DOHH2 (cell line): ENCODE results near the gene WASHC2A.
"Not testable (repeated sequence)": the region's sequence is repeated elsewhere in the genome, so short reads cannot be mapped to it uniquely, and the experiment has no call there.

Experiments used
- H3F3A ChIP-seq: fragments of 200-600 bp; sonication (generic), shearing (Covaris generic); 2 replicates; pipeline ENCODE4 v1.6.0; 2016; ENCODE audit warnings: antibody characterized with exemption, mild to moderate bottlenecking; ENCODE audit not compliant: control insufficient read depth, insufficient read depth
- H3K27ac ChIP-seq: fragments of 200-600 bp; sonication (generic); 2 replicates; pipeline ENCODE4 v1.5.1; 2014; ENCODE audit warnings: low read depth, mild to moderate bottlenecking, low read length, moderate library complexity
- H3K27me3 ChIP-seq: fragments of 200-600 bp; sonication (generic); 2 replicates; pipeline ENCODE4 v1.6.1; 2014; ENCODE audit warnings: mild to moderate bottlenecking, low read length, mixed read lengths; ENCODE audit not compliant: control insufficient read depth
- H3K36me3 ChIP-seq: fragments of 200-600 bp; sonication (generic); 2 replicates; pipeline ENCODE4 v1.6.1; 2014; ENCODE audit warnings: mild to moderate bottlenecking, low read length, moderate library complexity, mixed read lengths; ENCODE audit not compliant: control insufficient read depth
- H3K4me1 ChIP-seq: fragments of 200-600 bp; sonication (generic); 2 replicates; pipeline ENCODE4 v1.6.1; 2014; ENCODE audit warnings: mild to moderate bottlenecking, low read length, mixed read lengths; ENCODE audit not compliant: control insufficient read depth
- H3K4me2 ChIP-seq: fragments of 200-600 bp; sonication (generic); 2 replicates; pipeline ENCODE4 v1.6.0; 2014; ENCODE audit warnings: mild to moderate bottlenecking, low read length, moderate library complexity
- H3K4me3 ChIP-seq: fragments of 200-600 bp; sonication (generic); 2 replicates; pipeline ENCODE4 v1.5.1; 2014; ENCODE audit warnings: mild to moderate bottlenecking, low read length, mixed read lengths
- H3K79me2 ChIP-seq: fragments of 200-600 bp; sonication (generic); 2 replicates; pipeline ENCODE4 v1.6.1; 2014; ENCODE audit warnings: mild to moderate bottlenecking, low read length, mixed read lengths; ENCODE audit not compliant: control insufficient read depth
- H3K9me2 ChIP-seq: fragments of 200-600 bp; sonication (generic); replicated peaks from 2 replicates; pipeline ENCODE4 v1.6.1; 2014; ENCODE audit warnings: mild to moderate bottlenecking, low read length, mixed read lengths; ENCODE audit not compliant: control insufficient read depth
- H3K9me3 ChIP-seq: fragments of 200-600 bp; sonication (generic); 2 replicates; pipeline ENCODE4 v1.6.1; 2014; ENCODE audit warnings: antibody characterized with exemption, low read length, mixed read lengths; ENCODE audit not compliant: control insufficient read depth, insufficient read depth
- H4K20me1 ChIP-seq: fragments of 200-600 bp; sonication (generic); 2 replicates; pipeline ENCODE4 v1.6.0; 2014; ENCODE audit warnings: low read depth, mild to moderate bottlenecking, antibody characterized with exemption, low read length, moderate library complexity; ENCODE audit not compliant: control insufficient read depth, insufficient read depth

WASHC2A gene

DNA sequence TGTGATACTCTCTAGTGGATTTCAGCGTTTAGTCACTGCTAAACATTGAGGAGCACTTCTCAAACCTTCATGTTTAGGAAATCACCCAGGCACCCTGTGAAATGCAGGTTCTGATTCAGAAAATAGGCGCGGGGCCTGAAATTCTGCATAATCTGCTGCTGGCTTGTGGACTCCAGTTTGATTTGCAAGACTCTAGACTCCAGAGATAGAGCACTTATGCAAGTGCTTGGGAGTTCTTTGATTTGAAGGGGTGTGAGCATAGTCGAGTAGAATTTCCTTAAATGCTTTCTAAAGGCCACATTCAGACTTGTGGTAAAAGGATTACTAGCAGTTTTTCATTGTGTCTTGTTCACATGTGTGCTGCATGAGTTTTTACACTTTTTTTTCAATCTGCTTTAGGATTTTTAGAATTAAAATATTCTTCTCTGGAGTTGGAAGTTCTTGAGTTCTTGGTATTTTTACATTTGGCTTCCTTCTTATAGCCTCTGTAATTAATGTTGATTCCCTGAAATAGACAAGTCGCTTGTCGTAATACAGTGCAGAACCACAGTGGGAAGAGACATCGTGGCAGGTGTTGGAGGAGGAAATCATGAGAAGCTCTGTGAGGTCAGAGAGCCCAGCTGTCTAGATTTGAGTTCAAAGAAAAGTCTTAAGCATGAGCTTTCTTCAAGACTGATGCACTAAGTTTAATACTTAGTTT is 41.4 kb downstream of the WASHC2A start:
- not testable (repeated sequence) for H3K27ac ChIP-seq, H3K79me2 ChIP-seq, H3K4me1 ChIP-seq, H3F3A ChIP-seq, H4K20me1 ChIP-seq, H3K36me3 ChIP-seq, H3K9me3 ChIP-seq, H3K4me3 ChIP-seq, H3K4me2 ChIP-seq, H3K27me3 ChIP-seq, H3K9me2 ChIP-seq

DNA sequence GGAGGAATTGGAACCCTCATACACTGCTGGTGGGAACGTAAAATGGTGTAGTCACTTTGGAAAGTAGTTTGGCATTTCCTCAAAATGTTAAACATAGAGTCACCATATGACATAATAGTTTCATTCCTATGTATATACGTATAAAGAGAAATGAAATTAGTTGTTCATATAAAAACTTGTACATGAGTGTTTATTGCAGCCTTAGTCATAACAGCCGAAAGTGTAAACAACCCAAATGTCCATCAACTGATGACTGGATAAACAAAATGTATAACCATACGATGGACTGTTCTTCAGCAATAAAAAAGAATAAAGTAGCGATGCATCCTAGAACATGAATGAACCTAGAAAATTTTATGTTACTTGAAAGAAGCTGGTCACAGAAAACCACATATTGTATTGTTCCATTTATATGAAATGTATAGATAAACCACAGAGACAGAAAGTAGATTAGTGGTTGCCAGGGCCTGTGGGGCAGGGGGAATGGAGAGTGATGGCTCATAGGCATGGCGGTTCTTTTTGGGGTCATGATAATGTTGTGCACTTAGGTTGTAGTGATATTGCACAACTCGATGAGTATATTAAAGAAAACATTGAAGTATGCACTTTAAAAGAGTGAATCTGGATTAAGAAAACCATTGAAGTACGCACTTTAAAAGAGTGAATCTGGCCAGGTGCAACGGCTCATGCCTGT is 44.8 kb downstream of the WASHC2A start:
- not testable (repeated sequence) for H3K4me1 ChIP-seq, H3K79me2 ChIP-seq, H3K9me3 ChIP-seq

GRCh38 chr10:50126765-50127164 is 59.0 kb downstream of the WASHC2A start:
- H3F3A ChIP-seq, H3K27me3 ChIP-seq: not testable (repeated sequence)

More for the DNA sequence above, 44.8 kb downstream of the WASHC2A start:
- H3K4me2 ChIP-seq, H3F3A ChIP-seq, H3K4me3 ChIP-seq, H4K20me1 ChIP-seq, H3K9me2 ChIP-seq, H3K27me3 ChIP-seq, H3K27ac ChIP-seq, H3K36me3 ChIP-seq: not testable (repeated sequence)

GRCh38 chr10:50127770-50128292 is 60.1 kb downstream of the WASHC2A start:
- H3K4me2 ChIP-seq, H3F3A ChIP-seq, H3K79me2 ChIP-seq, H3K27me3 ChIP-seq, H3K36me3 ChIP-seq, H3K9me2 ChIP-seq, H3K9me3 ChIP-seq, H4K20me1 ChIP-seq, H3K4me1 ChIP-seq, H3K27ac ChIP-seq, H3K4me3 ChIP-seq: not testable (repeated sequence)

More at GRCh38 chr10:50126765-50127164, 59.0 kb downstream of the WASHC2A start:
- H4K20me1 ChIP-seq, H3K4me3 ChIP-seq, H3K9me3 ChIP-seq, H3K4me2 ChIP-seq, H3K4me1 ChIP-seq, H3K9me2 ChIP-seq, H3K79me2 ChIP-seq, H3K27ac ChIP-seq, H3K36me3 ChIP-seq: not testable (repeated sequence)

- H4K20me1 ChIP-seq, H3K4me3 ChIP-seq, H3K79me2 ChIP-seq, H3K27ac ChIP-seq, H3K27me3 ChIP-seq, H3K4me1 ChIP-seq, H3K9me3 ChIP-seq, H3K4me2 ChIP-seq, H3K9me2 ChIP-seq, H3K36me3 ChIP-seq, H3F3A ChIP-seq: not testable (repeated sequence)
These were observed 63.7 kb downstream of the WASHC2A start for GRCh38 chr10:50131245-50131965.

DNA sequence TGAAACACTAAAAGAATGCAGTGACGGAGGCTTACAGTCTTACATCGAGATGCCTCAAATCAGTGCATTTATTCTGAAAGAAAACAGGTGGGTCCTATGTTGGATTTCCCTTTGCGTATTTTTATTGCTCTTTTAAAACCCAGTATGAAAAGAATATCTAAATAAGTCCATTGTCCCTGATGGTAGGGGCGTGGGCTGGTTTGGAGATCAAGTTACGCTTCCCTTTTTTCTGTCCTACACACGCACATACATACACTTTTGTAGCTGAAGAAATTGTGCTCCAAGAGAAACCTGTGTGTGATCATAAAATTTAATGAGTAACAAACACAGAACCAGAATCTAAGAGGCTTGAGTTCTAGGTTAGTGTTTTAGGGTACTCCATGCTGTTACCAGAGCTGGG is 64.6 kb downstream of the WASHC2A start:
- not testable (repeated sequence) for H3K4me1 ChIP-seq, H3K9me3 ChIP-seq, H3K27me3 ChIP-seq, H3K9me2 ChIP-seq, H4K20me1 ChIP-seq, H3K4me2 ChIP-seq, H3K4me3 ChIP-seq, H3K36me3 ChIP-seq, H3K79me2 ChIP-seq, H3F3A ChIP-seq, H3K27ac ChIP-seq

DNA sequence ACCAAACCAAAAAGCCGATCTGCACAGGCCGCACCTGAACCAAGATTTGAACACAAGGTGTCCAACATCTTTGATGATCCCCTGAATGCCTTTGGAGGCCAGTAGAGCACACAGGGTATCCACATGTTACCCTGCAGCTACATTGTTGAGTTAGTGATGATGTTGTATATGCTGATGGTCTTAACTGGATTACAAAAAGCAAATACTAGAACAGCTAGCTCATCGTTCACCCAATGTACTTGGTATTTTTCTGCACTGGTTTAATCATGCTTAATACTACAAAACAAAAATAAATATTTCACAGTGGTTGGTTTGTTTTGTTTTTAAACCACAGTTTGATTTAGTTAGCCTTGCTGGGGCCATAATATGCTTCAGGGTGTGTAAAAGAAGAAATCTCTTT is 65.1 kb downstream of the WASHC2A start:
- H3K9me2 ChIP-seq, H3K79me2 ChIP-seq, H3K4me3 ChIP-seq, H3K9me3 ChIP-seq, H4K20me1 ChIP-seq, H3K4me1 ChIP-seq, H3K36me3 ChIP-seq, H3K27ac ChIP-seq, H3K27me3 ChIP-seq, H3F3A ChIP-seq, H3K4me2 ChIP-seq: not testable (repeated sequence)
